IPS-NIHi7 (cell line): ENCODE measurements around the gene ANKRD22.

ENCODE experiments used
- DNase-seq: peaks from one replicate; pipeline ENCODE4 v3.0.0; 2012; ENCODE audit warnings: mixed read lengths; ENCODE audit errors: extremely low spot score

The ANKRD22 gene

DNA sequence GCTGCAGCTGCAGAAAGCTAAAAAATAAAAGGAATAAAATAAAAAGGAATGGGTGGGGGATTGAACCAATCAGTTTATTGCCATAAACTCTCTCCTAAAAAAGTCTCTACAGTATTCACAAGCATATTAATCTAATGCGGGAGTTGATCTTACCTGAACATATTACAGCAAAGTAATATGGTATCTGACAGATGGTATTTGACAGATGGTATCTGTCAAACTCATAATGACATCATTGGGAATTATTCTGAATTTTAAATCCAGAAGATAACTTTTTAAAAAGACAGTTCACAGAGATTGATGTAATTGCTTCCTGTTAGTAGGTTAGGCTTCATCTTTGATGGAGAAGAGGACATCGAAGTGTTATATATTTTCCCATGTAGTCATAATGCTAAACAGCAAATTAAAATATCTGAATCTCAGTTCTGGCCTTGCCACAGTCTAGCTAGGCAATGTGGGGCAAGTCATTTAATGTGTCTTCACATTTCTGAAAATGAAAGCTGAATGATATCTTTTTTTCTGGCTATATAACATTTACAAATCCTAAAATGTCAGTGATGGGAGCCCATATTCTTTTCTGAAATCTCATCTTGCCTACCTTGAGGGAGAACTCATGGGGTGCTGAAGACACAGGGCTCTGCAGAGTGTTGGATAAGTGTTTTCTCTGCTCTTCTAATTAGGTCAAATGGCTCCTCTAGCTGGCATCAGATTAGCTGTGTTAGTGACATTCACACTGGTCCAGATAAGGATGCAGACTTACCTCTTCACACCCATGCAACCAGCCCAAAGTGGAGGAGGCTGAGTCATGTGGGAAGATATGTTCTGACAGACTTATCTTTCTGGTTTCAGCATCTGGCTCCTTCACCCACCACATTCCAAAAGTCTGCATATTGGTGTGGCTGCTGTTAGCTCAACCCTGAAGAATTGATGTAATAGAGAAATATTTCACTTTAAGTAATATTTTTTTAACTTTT is 51.2 kb downstream of the ANKRD22 start:
- peak; percentile 15 for DNase-seq

DNA sequence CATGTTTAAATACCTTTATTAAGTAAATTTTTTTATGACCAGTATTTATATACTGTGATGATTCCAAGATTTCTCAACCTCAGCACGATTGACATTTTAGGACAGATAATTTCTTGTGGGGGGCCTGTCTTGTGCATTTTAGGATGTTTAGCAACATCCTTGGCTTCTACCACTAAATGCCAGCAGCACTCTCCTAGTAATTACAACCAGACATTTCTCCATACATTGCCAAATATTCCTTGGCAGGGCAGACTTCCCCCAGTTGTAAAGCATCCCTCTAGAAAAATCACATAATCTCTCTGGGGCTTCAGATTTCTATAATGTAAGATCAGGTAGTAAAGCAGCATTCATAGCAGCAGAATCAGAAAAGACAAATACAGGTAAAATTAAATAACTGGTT is 56.9 kb downstream of the ANKRD22 start:
- DNase-seq = no peak

DNA sequence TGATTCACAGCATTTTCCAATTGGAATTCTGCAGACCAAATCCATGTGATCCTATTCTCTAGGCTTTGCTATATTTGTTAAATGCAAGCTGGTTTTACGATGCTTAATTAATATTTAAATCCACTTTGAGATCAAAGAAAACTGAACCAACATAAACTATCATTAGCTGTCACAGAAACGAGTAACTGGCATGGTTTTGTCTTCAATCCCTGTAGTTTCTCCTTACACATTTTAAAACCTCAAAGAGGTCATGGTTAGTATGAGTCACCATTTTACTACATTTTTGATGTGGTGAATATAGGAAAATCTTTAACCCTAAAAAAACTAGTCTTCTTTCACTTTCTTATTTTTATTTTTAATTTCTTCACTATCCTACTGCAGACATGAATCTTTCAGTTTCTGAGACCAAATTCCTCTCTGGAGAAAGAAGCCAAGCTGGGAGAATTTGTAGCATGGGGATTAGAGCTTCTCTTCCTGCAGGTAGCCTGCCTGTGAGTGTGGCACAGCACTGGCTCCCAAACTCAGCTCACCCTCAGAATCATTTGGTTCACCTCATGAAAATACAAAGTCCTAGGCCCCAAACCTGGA is 57.8 kb downstream of the ANKRD22 start:
- DNase-seq = no peak

DNA sequence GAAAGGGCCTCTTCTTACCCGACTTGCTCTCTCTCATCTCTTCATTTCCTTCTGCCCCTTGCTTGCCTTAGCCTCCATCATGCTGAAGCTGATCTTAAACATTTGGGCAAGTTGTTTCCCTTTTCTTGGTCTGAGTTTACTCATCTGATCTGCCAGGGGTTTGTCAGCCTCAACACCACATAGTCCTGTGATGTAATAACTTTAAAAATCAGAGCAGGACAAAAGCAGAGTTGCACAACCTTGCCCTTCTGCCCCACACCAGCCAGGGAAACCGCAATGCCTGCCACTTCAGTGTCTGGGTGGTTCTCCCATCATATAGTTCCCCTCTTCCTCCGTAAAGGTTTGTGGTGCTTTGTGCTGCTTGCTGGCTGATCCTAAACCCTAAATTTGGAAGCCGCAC is 59.0 kb downstream of the ANKRD22 start:
- DNase-seq = no peak

DNA sequence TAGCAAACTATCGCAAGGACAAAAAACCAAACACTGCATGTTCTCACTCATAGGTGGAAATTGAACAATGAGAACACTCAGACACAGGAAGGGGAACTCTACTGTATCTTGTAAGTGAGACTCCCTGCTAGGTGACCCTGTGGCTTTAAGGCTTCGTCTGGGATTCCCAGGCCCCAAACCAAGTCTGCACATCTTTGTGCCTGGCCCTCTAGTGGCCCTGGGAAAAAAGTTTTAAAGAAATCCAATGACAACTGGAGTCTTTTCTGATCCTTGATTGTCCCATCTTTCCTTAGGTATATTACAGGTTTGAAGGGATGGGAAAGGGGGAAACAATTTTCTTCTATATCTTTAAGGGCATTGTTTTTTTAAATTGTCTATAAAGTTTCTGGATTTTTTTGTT is 59.7 kb downstream of the ANKRD22 start:
- DNase-seq = peak; percentile 68

DNA sequence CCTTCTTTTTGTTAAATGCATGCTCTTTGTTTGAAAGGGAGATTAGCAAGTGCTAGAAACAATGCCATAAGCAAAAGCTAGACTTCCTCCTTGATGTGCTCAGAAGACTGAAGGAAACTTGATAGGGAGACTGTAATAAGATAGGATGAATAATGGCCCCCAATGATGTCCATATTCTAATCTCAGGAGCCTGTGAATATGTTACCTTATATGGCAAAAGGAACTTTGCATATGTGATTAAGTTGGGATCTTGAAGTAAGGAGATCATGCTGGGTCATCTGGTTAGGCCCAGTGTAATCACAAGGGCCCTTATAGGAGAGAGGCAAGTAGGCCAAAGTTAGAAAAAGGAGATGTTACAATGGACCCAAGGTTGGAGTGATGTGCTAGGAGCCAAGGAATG is 62.7 kb downstream of the ANKRD22 start:
- no peak for DNase-seq

DNA sequence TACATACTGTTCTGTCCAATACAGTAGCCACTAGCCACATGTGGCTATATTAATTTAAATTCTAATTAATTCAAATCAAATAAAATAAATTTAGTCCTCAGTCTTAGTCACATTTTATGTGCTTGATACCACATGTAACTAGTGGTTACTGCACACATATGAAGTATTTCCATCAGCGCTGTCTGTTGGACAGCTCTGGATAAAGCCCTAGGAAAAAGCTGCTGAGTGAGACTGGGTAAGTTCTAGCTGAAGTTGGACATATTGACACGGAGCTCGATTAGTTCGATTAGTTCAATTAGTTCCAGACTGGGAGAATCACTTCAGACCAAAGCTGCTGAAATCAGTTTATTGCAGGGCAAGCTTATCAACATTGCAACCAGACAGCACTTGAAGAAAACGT is 64.2 kb downstream of the ANKRD22 start:
- no peak for DNase-seq

DNA sequence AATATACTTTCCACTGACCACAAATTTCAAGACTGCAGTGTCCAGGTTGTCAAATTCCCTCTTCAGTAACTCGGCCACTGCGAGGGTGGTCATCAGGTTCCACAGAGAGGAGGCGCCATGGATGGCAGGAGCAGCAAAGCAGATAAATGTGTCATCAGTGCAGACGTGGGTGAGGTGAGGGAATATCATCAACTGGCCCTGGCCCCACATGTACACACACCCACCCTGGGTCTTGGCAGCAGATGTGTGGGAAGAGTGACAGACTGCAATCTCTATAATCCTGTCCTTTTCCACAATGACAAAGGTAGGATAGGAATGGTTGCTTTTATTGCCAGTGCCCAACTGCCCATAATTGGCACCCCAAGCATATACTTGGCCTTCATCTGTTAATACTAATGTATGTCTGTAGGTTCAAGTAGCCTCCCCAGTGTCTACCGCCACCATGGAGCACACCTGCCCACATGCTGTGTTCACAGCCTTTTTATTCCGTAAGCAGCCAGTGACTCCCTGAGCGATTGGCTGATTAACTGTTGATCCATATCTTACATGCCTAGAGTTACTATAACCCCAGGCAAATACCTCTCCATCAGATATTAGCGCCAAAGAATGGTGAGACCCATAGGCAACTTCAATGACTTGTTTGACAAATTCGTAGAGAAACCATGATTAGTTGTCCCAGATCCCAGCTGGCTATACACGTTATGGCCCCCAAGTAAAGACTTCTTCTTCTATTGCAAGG is 65.4 kb downstream of the ANKRD22 start:
- DNase-seq = no peak

DNA sequence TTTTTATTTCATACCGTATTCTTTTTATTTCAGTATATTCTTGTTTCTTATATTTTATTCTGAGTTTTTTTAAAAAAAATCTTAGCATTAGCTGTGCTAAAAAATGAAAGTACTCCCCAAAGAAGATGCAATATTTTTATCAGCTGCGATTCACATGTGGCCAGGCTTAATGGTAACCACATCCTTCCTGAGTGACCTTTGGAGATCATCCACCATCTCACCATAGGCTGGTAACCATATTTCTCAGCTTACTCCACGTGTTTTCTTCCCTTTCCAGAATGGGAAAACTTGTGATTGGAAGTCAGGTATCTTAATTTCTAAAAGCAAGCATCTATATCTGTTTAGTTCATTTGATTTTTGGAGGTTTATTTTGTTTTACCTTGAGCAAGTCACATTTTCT is 67.9 kb downstream of the ANKRD22 start:
- no peak for DNase-seq

DNA sequence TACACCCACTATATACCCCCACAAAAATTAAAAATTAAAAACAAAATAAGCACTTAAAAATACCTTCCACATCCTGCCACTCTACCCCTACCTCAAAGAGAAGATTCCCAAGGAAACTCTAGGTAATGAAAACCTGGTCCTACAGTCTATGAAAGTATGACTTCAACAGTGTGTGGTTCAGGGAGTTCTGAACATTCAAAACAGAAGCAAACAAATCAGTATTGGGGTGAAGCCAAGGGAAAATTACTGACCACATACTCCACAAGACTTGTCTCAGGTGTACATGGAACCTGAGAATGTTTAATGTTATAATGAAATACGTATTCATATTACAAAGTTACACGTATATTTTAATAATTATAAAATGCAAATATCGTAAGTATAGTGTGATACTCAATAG is 69.4 kb downstream of the ANKRD22 start:
- no peak for DNase-seq

DNA sequence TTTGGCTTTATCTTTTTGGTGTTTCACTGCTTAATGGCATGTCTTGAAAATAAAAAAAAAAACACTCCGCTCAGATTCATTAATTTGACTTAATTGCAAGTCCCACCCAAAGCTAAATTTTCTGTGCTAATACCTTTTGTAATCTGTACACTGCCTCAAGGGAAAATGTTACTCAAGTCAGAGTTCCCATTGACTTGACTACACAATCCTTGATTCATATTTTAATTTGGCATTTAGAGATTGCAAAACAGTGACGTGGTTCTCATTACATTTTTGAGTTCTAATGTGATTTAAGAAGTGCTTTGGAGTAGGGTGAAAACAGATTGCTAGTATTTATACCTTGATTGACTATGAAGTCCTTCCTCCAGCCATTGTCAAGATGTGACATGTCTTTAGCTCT is 70.4 kb downstream of the ANKRD22 start:
- DNase-seq = no peak
